ENCODE results near the gene TERT. TPM values are rescaled to one million over a fixed set of nuclear protein-coding genes. Genes with fewer than 3 reads are reported as not detected.
A peak's percentile ranks its signal among the peaks of the same experiment; 100 is the strongest.

The TERT gene
- total and polyA plus RNA-seq, 2 of the 13 experiments (the other 11 are each of a cell fraction or from before 2014, with no cell fraction given), result 4.3 to 5.9 TPM

GRCh38 chr5:1315709-1316587, 21.1 kb upstream of the TERT start (continued):
- TF ChIP-seq CTCF (CRISPR knock-in tag; IDR thresholded peaks at IDR 0.05) (no peak), ATF2 (CRISPR knock-in tag; IDR thresholded peaks at IDR 0.05) (no peak), TMF1 (CRISPR knock-in tag; IDR thresholded peaks at IDR 0.05; ENCODE audit: low read depth) (no peak), ZEB1 (IDR thresholded peaks at IDR 0.05; ENCODE audit: insufficient replicate concordance, low read depth) (peak; percentile 66), RXRB (CRISPR knock-in tag; IDR thresholded peaks at IDR 0.05; ENCODE audit: borderline replicate concordance) (0 out of 2 replicates have a peak, but pooled peaks have one; percentile 14), ZNF24 (IDR thresholded peaks at IDR 0.05) (no peak), SAP130 (CRISPR knock-in tag; IDR thresholded peaks at IDR 0.05; ENCODE audit: low read depth) (peak; percentile 36; the same call in 1 of the 2 replicates), KDM1A (CRISPR knock-in tag; IDR thresholded peaks at IDR 0.05) (no peak), GATA4 (IDR thresholded peaks at IDR 0.05; ENCODE audit: borderline replicate concordance, low read depth) (no peak), MTA3 (CRISPR knock-in tag; IDR thresholded peaks at IDR 0.05) (no peak), ETV5 (CRISPR knock-in tag; IDR thresholded peaks at IDR 0.05; ENCODE audit: borderline replicate concordance) (peak; percentile 62), MAX (IDR thresholded peaks at IDR 0.05) (0 out of 2 replicates have a peak, but pooled peaks have one; percentile 13), ZMYM4 (CRISPR knock-in tag; IDR thresholded peaks at IDR 0.05) (0 out of 2 replicates have a peak, but pooled peaks have one; percentile 16), NR2C2 (CRISPR knock-in tag; IDR thresholded peaks at IDR 0.05; ENCODE audit: borderline replicate concordance) (no peak), GLI4 (CRISPR knock-in tag; IDR thresholded peaks at IDR 0.05; ENCODE audit: borderline replicate concordance) (no peak), SIX4 (CRISPR knock-in tag; IDR thresholded peaks at IDR 0.05) (peak; percentile 98), SOX13 (IDR thresholded peaks at IDR 0.05) (no peak), SOX13 (CRISPR knock-in tag; conservative IDR thresholded peaks at IDR 0.05 in 1 of 2, IDR thresholded peaks at IDR 0.05 in 1 of 2) (peak in 1 of 2 experiments; percentile 59; a peak in 2 of 4 replicates), ZNF253 (CRISPR knock-in tag; IDR thresholded peaks at IDR 0.05; ENCODE audit: borderline replicate concordance) (no peak), HOMEZ (CRISPR knock-in tag; IDR thresholded peaks at IDR 0.05; ENCODE audit: low read depth) (0 out of 2 replicates have a peak, but pooled peaks have one; percentile 26), ZNF510 (CRISPR knock-in tag; IDR thresholded peaks at IDR 0.05; ENCODE audit: low read depth) (no peak), SOX6 (IDR thresholded peaks at IDR 0.05) (no peak), SOX6 (CRISPR knock-in tag; IDR thresholded peaks at IDR 0.05) (peak; percentile 68), FOSL2 (CRISPR knock-in tag; IDR thresholded peaks at IDR 0.05) (0 out of 2 replicates have a peak, but pooled peaks have one; percentile 18), GZF1 (CRISPR knock-in tag; IDR thresholded peaks at IDR 0.05) (no peak), PTBP1 (IDR thresholded peaks at IDR 0.05; ENCODE audit: low read depth, low read length, poor library complexity, severe bottlenecking) (no peak)

All from HepG2 (cell line).